ENCODE data around the gene STAC3. TPM values are rescaled to one million over a fixed set of nuclear protein-coding genes. Genes with fewer than 3 reads are reported as not detected.

STAC3 gene
- total RNA-seq, 1 donor from 2014 or later, result 0.74 TPM

DNA sequence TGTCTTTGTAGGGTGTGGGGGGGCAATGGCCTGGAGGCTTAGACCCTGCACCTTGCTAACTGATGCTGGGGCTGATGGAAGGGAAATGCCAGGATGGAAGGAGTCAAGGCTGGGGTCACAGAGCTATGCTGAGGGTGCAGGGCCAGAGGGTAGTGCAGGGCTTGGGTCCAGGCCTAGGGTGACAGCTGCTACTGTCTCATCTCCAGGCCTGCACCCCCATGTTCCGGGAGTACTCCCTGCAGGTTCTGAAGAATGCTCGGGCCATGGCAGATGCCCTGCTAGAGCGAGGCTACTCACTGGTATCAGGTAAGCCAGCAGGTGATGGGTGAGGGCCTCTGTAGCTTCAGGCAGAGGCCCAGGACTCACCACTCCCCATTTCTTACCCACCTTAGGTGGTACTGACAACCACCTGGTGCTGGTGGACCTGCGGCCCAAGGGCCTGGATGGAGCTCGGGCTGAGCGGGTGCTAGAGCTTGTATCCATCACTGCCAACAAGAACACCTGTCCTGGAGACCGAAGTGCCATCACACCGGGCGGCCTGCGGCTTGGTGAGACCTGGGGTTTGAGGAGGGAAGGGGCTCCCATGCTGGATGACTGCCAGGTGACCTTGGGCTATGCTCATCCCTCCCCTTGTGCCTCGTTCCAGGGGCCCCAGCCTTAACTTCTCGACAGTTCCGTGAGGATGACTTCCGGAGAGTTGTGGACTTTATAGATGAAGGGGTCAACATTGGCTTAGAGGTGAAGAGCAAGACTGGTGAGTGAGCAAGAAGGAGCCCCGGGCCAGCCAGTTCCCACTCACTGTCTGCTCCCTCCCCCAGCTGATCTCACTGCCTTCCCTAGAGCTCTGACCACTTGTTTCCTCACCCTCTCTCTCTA lies 17.4 kb downstream of the STAC3 start:
- Histone ChIP-seq H3K27ac (peak overlapping the region; percentile 72), H3K4me3 (no peak overlapping the region), H3K36me3 (peaks cover 0 to 32% of the 10 kb centered on the region in 2 donors), H3K27me3 (no peaks in the 10 kb centered on the region), H3K4me1 (peaks cover 59% of the 10 kb centered on the region), H3K9me3 (no peaks in the 10 kb centered on the region)
- TF ChIP-seq POLR2A (IDR thresholded peaks at IDR 0.05) (no peak), POLR2AphosphoS5 (IDR thresholded peaks at IDR 0.05; ENCODE audit: insufficient read depth in 1 of 2, low read depth in 1 of 2) (no peak)
- TF ChIP-seq, protein P1, sequence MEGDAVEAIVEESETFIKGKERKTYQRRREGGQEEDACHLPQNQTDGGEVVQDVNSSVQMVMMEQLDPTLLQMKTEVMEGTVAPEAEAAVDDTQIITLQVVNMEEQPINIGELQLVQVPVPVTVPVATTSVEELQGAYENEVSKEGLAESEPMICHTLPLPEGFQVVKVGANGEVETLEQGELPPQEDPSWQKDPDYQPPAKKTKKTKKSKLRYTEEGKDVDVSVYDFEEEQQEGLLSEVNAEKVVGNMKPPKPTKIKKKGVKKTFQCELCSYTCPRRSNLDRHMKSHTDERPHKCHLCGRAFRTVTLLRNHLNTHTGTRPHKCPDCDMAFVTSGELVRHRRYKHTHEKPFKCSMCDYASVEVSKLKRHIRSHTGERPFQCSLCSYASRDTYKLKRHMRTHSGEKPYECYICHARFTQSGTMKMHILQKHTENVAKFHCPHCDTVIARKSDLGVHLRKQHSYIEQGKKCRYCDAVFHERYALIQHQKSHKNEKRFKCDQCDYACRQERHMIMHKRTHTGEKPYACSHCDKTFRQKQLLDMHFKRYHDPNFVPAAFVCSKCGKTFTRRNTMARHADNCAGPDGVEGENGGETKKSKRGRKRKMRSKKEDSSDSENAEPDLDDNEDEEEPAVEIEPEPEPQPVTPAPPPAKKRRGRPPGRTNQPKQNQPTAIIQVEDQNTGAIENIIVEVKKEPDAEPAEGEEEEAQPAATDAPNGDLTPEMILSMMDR (IDR thresholded peaks at IDR 0.05), result no peak
- intact Hi-C loops (cut with DNase I), result no loop called here
- DNase-seq (ENCODE audit: extremely low spot score in 2 of 2), result no peak

GRCh38 chr12:57232156-57232756 lies 18.7 kb downstream of the STAC3 start:
- no peaks in the 10 kb centered on the region for H3K9me3 ChIP-seq
- TF ChIP-seq POLR2AphosphoS5 (IDR thresholded peaks at IDR 0.05; ENCODE audit: insufficient read depth in 1 of 2, low read depth in 1 of 2) (no peak), POLR2A (IDR thresholded peaks at IDR 0.05) (no peak)
- TF ChIP-seq, protein P1 (IDR thresholded peaks at IDR 0.05), result no peak
- H3K4me1 ChIP-seq, result peaks cover 46% of the 10 kb centered on the region
- no peak for DNase-seq (ENCODE audit: extremely low spot score in 2 of 2)
- intact Hi-C loops (cut with DNase I), result no loop called here
- peaks cover 0 to 32% of the 10 kb centered on the region in 2 donors for H3K36me3 ChIP-seq
- H3K4me3 ChIP-seq, result no peak overlapping the region
- H3K27me3 ChIP-seq, result no peaks in the 10 kb centered on the region
- H3K27ac ChIP-seq, result no peak overlapping the region

- Histone ChIP-seq H3K4me3 (no peak overlapping the region), H3K27me3 (no peaks in the 10 kb centered on the region), H3K36me3 (peaks cover 0 to 32% of the 10 kb centered on the region in 2 donors), H3K9me3 (no peaks in the 10 kb centered on the region), H3K4me1 (peaks cover 44% of the 10 kb centered on the region), H3K27ac (no peak overlapping the region)
- no peak for DNase-seq (ENCODE audit: extremely low spot score in 2 of 2)
- TF ChIP-seq POLR2AphosphoS5 (IDR thresholded peaks at IDR 0.05; ENCODE audit: insufficient read depth in 1 of 2, low read depth in 1 of 2) (no peak), POLR2A (IDR thresholded peaks at IDR 0.05) (no peak)
- TF ChIP-seq, protein P1 (IDR thresholded peaks at IDR 0.05), result no peak
- intact Hi-C loops (cut with DNase I), result no loop called here
These were observed 19.5 kb downstream of the STAC3 start for GRCh38 chr12:57231276-57232021.

GRCh38 chr12:57230381-57231155 lies 20.4 kb downstream of the STAC3 start:
- Histone ChIP-seq H3K36me3 (peaks cover 0 to 32% of the 10 kb centered on the region in 2 donors), H3K9me3 (no peaks in the 10 kb centered on the region), H3K4me1 (peaks cover 36% of the 10 kb centered on the region), H3K27me3 (no peaks in the 10 kb centered on the region), H3K27ac (peak overlapping the region; percentile 67), H3K4me3 (peak overlapping the region; percentile 57 to 66)
- no peak for TF ChIP-seq POLR2AphosphoS5 (IDR thresholded peaks at IDR 0.05; ENCODE audit: insufficient read depth in 1 of 2, low read depth in 1 of 2)
- TF ChIP-seq, protein P1 (IDR thresholded peaks at IDR 0.05), result no peak
- no peak for TF ChIP-seq POLR2A (IDR thresholded peaks at IDR 0.05)
- intact Hi-C loops (cut with DNase I), result no loop called here
- DNase-seq (ENCODE audit: extremely low spot score in 2 of 2), result no peak
